ENCODE measurements around the gene CYFIP2. TPM values are rescaled to one million over a fixed set of nuclear protein-coding genes. Genes with fewer than 3 reads are reported as not detected.

The CYFIP2 gene
- total RNA-seq, 1 experiment from 2014 or later: 45.1 TPM

DNA sequence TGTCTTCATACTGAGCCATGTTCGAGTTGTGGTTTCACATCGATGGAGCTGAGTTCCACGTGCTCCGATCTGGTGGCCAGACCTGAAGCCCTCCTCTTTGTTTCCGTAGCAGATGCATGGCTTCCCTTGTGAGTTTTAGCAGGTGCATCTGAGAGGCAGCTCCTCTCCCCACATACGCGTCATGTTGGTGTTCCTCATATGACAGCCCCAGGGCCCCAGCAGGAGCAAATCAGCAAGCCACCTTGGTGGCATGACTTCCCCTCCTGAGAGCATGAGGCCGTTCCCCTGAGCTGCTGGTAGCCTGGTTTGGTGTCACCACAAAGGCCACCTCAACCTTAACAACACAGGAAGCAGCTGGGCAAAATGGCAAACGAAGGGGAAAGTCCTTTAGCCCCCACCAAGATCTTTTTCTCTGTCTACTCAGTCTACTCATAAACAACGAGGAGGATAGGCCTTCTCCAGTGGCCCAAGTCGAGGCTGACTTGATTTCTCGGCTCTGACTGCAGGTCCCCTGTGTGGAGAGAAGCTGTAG lies 5.9 kb downstream of the CYFIP2 start:
- ChIA-PET RAD21 (ENCODE audit: low non-redundant PET in 1 of 2, low total read pairs in 2 of 2, uncharacterized antibody in 2 of 2, unreplicated experiment in 2 of 2) (no interaction called here), POLR2A (no interaction called here), CTCF (no interaction called here)
- no peak overlapping the region for H3K9ac ChIP-seq (ENCODE audit: low read length)
- intact Hi-C loops (cut with micrococcal nuclease): no loop called here
- H3K27me3 ChIP-seq (ENCODE audit: insufficient read depth, low read length): no peaks in the 10 kb centered on the region
- H4K20me1 ChIP-seq (ENCODE audit: insufficient read depth): no peaks in the 10 kb centered on the region
- H3K9me2 ChIP-seq (ENCODE audit: insufficient read depth): no peaks in the 10 kb centered on the region
- no peaks in the 10 kb centered on the region for H3K36me3 ChIP-seq (ENCODE audit: control insufficient read depth in 1 of 2, insufficient read depth in 2 of 2, low read length in 2 of 2)
- DNase-seq (ENCODE audit: low read depth, low spot score) (no peak), ATAC-seq (no peak)
- H3K9me3 ChIP-seq (ENCODE audit: control insufficient read depth in 1 of 2, insufficient read depth in 1 of 2, low read depth in 1 of 2, low read length in 2 of 2): no peaks in the 10 kb centered on the region
- no peak for TF ChIP-seq CBX3 (IDR thresholded peaks at IDR 0.05; ENCODE audit: low read depth)
- TF ChIP-seq EGR1 (IDR thresholded peaks at IDR 0.05; ENCODE audit: low read depth): no peak
- TF ChIP-seq TCF7L2 (IDR thresholded peaks at IDR 0.05; ENCODE audit: borderline replicate concordance, extremely low read depth, insufficient read depth, insufficient read length): no peak
- no peak for TF ChIP-seq EZH2phosphoT487 (IDR thresholded peaks at IDR 0.05; ENCODE audit: borderline replicate concordance)
- TF ChIP-seq ELF1 (IDR thresholded peaks at IDR 0.05; ENCODE audit: borderline replicate concordance, low read depth): no peak
- TF ChIP-seq, protein P1, sequence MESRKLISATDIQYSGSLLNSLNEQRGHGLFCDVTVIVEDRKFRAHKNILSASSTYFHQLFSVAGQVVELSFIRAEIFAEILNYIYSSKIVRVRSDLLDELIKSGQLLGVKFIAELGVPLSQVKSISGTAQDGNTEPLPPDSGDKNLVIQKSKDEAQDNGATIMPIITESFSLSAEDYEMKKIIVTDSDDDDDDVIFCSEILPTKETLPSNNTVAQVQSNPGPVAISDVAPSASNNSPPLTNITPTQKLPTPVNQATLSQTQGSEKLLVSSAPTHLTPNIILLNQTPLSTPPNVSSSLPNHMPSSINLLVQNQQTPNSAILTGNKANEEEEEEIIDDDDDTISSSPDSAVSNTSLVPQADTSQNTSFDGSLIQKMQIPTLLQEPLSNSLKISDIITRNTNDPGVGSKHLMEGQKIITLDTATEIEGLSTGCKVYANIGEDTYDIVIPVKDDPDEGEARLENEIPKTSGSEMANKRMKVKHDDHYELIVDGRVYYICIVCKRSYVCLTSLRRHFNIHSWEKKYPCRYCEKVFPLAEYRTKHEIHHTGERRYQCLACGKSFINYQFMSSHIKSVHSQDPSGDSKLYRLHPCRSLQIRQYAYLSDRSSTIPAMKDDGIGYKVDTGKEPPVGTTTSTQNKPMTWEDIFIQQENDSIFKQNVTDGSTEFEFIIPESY (IDR thresholded peaks at IDR 0.05; ENCODE audit: extremely low read depth, insufficient replicate concordance, low read length): no peak
- TF ChIP-seq SRF (IDR thresholded peaks at IDR 0.05; ENCODE audit: low read depth): no peak
- TF ChIP-seq SIN3A (IDR thresholded peaks at IDR 0.05; ENCODE audit: low read depth): no peak
- TF ChIP-seq JUND (IDR thresholded peaks at IDR 0.05): no peak
- TF ChIP-seq, protein P2, sequence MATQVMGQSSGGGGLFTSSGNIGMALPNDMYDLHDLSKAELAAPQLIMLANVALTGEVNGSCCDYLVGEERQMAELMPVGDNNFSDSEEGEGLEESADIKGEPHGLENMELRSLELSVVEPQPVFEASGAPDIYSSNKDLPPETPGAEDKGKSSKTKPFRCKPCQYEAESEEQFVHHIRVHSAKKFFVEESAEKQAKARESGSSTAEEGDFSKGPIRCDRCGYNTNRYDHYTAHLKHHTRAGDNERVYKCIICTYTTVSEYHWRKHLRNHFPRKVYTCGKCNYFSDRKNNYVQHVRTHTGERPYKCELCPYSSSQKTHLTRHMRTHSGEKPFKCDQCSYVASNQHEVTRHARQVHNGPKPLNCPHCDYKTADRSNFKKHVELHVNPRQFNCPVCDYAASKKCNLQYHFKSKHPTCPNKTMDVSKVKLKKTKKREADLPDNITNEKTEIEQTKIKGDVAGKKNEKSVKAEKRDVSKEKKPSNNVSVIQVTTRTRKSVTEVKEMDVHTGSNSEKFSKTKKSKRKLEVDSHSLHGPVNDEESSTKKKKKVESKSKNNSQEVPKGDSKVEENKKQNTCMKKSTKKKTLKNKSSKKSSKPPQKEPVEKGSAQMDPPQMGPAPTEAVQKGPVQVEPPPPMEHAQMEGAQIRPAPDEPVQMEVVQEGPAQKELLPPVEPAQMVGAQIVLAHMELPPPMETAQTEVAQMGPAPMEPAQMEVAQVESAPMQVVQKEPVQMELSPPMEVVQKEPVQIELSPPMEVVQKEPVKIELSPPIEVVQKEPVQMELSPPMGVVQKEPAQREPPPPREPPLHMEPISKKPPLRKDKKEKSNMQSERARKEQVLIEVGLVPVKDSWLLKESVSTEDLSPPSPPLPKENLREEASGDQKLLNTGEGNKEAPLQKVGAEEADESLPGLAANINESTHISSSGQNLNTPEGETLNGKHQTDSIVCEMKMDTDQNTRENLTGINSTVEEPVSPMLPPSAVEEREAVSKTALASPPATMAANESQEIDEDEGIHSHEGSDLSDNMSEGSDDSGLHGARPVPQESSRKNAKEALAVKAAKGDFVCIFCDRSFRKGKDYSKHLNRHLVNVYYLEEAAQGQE (IDR thresholded peaks at IDR 0.05; ENCODE audit: low read depth): no peak
- BruUV-seq (replicated peaks): no TSS peak
- no peak overlapping the region for H2AFZ ChIP-seq (ENCODE audit: low read depth, low read length, poor library complexity, severe bottlenecking)
- no peak overlapping the region for H3K4me3 ChIP-seq (replicated peaks in 1 of 2; ENCODE audit: low read depth in 1 of 2, low read length in 2 of 2)
- no peak overlapping the region for H3K4me2 ChIP-seq (ENCODE audit: low read length)
- no peak overlapping the region for H3K27ac ChIP-seq (ENCODE audit: low read depth, low read length)
- H3K79me2 ChIP-seq (ENCODE audit: insufficient read depth, low read length): no peaks in the 10 kb centered on the region
- H3K4me1 ChIP-seq (ENCODE audit: control insufficient read depth in 1 of 2, insufficient read depth in 2 of 2, low read length in 2 of 2): peaks cover 3 to 4% of the 10 kb centered on the region in 2 experiments; a peak in 2 of 4 replicates

Data from HCT116 (cell line).